HepG2 (cell line): ENCODE measurements around the gene PFKFB4. TPM values are rescaled to one million over a fixed set of nuclear protein-coding genes. Genes with fewer than 3 reads are reported as not detected.

Experiments
- ATAC-seq: fragments of 200-7000 bp; cut with Tn5 transposase; 3 replicates; pipeline ENCODE4 v1.9.1; 2020; ENCODE audit warnings: mild to moderate bottlenecking, moderate library complexity
- BruUV-seq: library from RNA; stranded (reverse); fragments of 400-500 nt; replicated peaks from 2 replicates; lab custom pipeline; 2021; lab: Mats Ljungman, UMichigan
- CTCF ChIA-PET: fragments of 300-600 bp; formaldehyde crosslinking; extraction: SDS; loops from one replicate; lab custom pipeline; 2021; ENCODE audit warnings: low total read pairs, inconsistent platforms, low intra/inter-chr PET ratio; lab: Yijun Ruan, JAX
- POLR2A ChIA-PET: fragments of 350-600 bp; sonication (Branson Sonifier 250); formaldehyde crosslinking; loops from one replicate; lab custom pipeline; 2020; ENCODE audit warnings: antibody characterized with exemption, inconsistent platforms; lab: Yijun Ruan, JAX
- DNase-seq: peaks from one replicate; pipeline ENCODE4 v3.0.0-alpha.2; 2015; ENCODE audit warnings: low spot score
- FAIRE-seq: peaks from 3 replicates; lab custom pipeline; 2011; peaks lifted over from hg19 to GRCh38; lab: Jason Lieb, UNC
- H2AFZ ChIP-seq: one replicate; pipeline ENCODE4 v1.6.1; 2011; ENCODE audit warnings: low read length, inconsistent platforms
- H3K27ac ChIP-seq: fragments of 300-600 bp; 3 replicates; pipeline ENCODE4 v1.8.0; 2011; ENCODE audit warnings: mixed run types, mild to moderate bottlenecking, mixed read lengths, low read length, inconsistent platforms; ENCODE audit not compliant: insufficient read depth; ENCODE audit errors: extremely low read length
- H3K27me3 ChIP-seq, 2 experiments: fragments of 200-600 bp in 1 of 2; 2 replicates in 1 of 2; 3 replicates in 1 of 2; pipeline versions ENCODE4 v1.6.0 to v1.8.0; 2011; ENCODE audit warnings: low read length in 2 of 2, mild to moderate bottlenecking in 2 of 2, moderate library complexity in 2 of 2, inconsistent platforms in 1 of 2; ENCODE audit not compliant: insufficient read depth in 2 of 2, control insufficient read depth in 1 of 2
- H3K36me3 ChIP-seq, 2 experiments: fragments of 200-600 bp in 1 of 2; replicated peaks in 1 of 2; 2 replicates in 1 of 2; 3 replicates in 1 of 2; pipeline versions ENCODE4 v1.5.1 to v1.8.0; 2011; ENCODE audit warnings: low read length in 2 of 2, inconsistent platforms in 1 of 2; ENCODE audit not compliant: insufficient read depth in 2 of 2, control insufficient read depth in 1 of 2
- H3K4me1 ChIP-seq: 2 replicates; pipeline ENCODE4 v1.5.1; 2012; ENCODE audit warnings: low read length, inconsistent platforms; ENCODE audit not compliant: insufficient read depth
- H3K4me2 ChIP-seq: 2 replicates; pipeline ENCODE4 v1.6.0; 2011; ENCODE audit warnings: low read depth, low read length, inconsistent platforms
- H3K4me3 ChIP-seq, 3 experiments: fragments of 200-600 bp in 1 of 3; sonication (generic), shearing (Covaris generic) in 1 of 3; replicated peaks in 1 of 3; 2 replicates each; pipeline ENCODE4 v1.5.1; 2011 to 2016; ENCODE audit warnings: low read length in 3 of 3, inconsistent platforms in 2 of 3, low read depth in 2 of 3, mild to moderate bottlenecking in 2 of 3, control low read depth in 1 of 3, mixed read lengths in 1 of 3; ENCODE audit not compliant: insufficient read depth in 1 of 3
- H3K79me2 ChIP-seq: one replicate; pipeline ENCODE4 v1.6.1; 2011; ENCODE audit warnings: low read length, inconsistent platforms; ENCODE audit not compliant: insufficient read depth
- H3K9ac ChIP-seq: 2 replicates; pipeline ENCODE4 v1.6.0; 2011; ENCODE audit warnings: mild to moderate bottlenecking, low read depth, low read length, inconsistent platforms; ENCODE audit not compliant: insufficient read depth
- H3K9me3 ChIP-seq: 2 replicates; pipeline ENCODE4 v1.5.1; 2012; ENCODE audit warnings: mild to moderate bottlenecking, low read length
- H4K20me1 ChIP-seq: 2 replicates; pipeline ENCODE4 v1.6.0; 2011; ENCODE audit warnings: inconsistent platforms, mild to moderate bottlenecking, low read length, moderate library complexity; ENCODE audit not compliant: insufficient read depth
- RFXAP ChIP-seq: sonication (generic); formaldehyde crosslinking; IDR thresholded peaks from 2 replicates; pipeline ENCODE4 v1.4.0; 2020; ENCODE audit warnings: missing genetic modification reagents, borderline replicate concordance
- WGBS: methylation state at CpG from one replicate; pipeline ENCODE4 v1.1.6; 2017; ENCODE audit warnings: low lambda C conversion rate; 5-methylcytosine and 5-hydroxymethylcytosine counted together
- in situ Hi-C: cut with HindIII; loops from 2 replicates; pipeline ENCODE4 v1.10.0; 2017; ENCODE audit warnings: low pct_unique_long_range_greater_than_20kb; ENCODE audit not compliant: extremely low pct_ligation_motif_present
- intact Hi-C: fragments of 100-400 bp; cut with micrococcal nuclease; formaldehyde crosslinking; loops from one replicate; pipeline ENCODE4 v1.10.0; 2022; ENCODE audit not compliant: unreplicated experiment
- polyA plus RNA-seq, 8 experiments: library from polyadenylated mRNA; depleted of rRNA in 3 of 8; stranded (reverse) in 7 of 8; unstranded in 1 of 8; fragments of >200 nt; fragmentation: Illumina TruSeq in 4 of 8; extraction: Trizol in 4 of 8; gene quantifications; 2 replicates each; pipeline versions ENCODE4 v1.2.1 to v1.2.3, GENCODE V29; 2011 to 2016; ENCODE audit warnings: low read depth in 4 of 8, missing spikeins in 1 of 8, mixed read lengths in 1 of 8; ENCODE audit not compliant: insufficient read depth in 1 of 8
- total RNA-seq, 5 experiments: library from RNA; depleted of rRNA; stranded (reverse); fragments of >200 nt; fragmentation: Illumina TruSeq; extraction: Trizol; gene quantifications; 2 replicates each; pipeline ENCODE4 v1.2.3, GENCODE V29; 2016; ENCODE audit warnings: low read depth in 1 of 5
- TF ChIP-seq, protein P1 (sequence below): sonication (generic); formaldehyde crosslinking; IDR thresholded peaks from 2 replicates; pipeline ENCODE4 v1.4.0; 2020; ENCODE audit warnings: missing genetic modification reagents
- TF ChIP-seq, protein P2 (sequence below): sonication (generic); formaldehyde crosslinking; conservative IDR thresholded peaks from 2 replicates; pipeline ENCODE4 v1.4.0; 2020; ENCODE audit warnings: missing genetic modification reagents

The PFKFB4 gene
- total and polyA plus RNA-seq, 2 of the 13 experiments (the other 11 are each of a cell fraction or from before 2014, with no cell fraction given) = 7.1 to 103 TPM

DNA sequence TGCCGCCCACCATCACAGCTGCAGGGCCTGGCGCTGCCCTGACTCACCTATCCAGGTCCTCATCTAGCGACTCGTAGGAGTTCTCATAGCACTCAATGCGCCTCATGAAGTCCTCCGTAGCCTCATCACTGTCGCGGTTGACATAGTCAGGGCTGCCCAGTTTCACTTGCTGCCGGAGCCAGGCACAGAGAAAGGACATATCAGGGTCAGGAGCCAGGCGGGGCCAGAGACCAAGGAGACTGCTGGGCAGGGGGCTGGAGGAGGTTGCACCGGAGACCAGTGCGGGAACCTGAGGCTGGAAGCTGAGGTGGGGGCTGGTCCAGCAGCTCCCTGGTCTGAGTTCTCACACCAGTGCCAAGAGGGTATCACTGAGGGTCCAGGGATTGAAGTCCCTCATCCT is 18.2 kb downstream of the PFKFB4 start (continued):
- TF ChIP-seq, protein P1, sequence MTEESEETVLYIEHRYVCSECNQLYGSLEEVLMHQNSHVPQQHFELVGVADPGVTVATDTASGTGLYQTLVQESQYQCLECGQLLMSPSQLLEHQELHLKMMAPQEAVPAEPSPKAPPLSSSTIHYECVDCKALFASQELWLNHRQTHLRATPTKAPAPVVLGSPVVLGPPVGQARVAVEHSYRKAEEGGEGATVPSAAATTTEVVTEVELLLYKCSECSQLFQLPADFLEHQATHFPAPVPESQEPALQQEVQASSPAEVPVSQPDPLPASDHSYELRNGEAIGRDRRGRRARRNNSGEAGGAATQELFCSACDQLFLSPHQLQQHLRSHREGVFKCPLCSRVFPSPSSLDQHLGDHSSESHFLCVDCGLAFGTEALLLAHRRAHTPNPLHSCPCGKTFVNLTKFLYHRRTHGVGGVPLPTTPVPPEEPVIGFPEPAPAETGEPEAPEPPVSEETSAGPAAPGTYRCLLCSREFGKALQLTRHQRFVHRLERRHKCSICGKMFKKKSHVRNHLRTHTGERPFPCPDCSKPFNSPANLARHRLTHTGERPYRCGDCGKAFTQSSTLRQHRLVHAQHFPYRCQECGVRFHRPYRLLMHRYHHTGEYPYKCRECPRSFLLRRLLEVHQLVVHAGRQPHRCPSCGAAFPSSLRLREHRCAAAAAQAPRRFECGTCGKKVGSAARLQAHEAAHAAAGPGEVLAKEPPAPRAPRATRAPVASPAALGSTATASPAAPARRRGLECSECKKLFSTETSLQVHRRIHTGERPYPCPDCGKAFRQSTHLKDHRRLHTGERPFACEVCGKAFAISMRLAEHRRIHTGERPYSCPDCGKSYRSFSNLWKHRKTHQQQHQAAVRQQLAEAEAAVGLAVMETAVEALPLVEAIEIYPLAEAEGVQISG (CRISPR knock-in tag) = no peak
- TF ChIP-seq, all 625 proteins: peak for 0

DNA sequence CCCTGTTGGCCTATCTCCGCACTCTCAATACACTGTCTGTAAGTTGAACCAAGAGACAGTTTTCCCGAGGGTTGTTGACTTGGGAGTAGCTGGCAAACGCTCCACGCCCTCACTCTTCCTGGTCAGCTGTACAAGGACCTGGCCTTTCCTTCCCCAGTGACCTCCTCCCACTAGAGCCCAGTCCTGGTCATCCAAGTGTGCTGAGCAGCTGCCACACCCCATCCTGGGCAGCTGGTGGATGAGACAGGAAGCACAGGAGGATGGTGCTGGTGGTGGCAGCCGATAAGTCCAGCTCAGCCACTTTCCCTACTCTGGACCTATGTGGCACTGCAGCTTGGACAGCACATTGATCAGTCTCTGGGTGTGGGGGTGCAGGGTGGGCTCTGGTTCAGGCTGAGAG is 19.8 kb downstream of the PFKFB4 start:
- Histone ChIP-seq H3K27me3 (no peaks in the 10 kb centered on the region), H2AFZ (no peak overlapping the region), H3K9ac (no peak overlapping the region), H3K4me3 (no peak overlapping the region), H3K4me2 (no peak overlapping the region), H3K36me3 (peaks cover 34 to 82% of the 10 kb centered on the region in 2 experiments), H3K27ac (no peak overlapping the region), H3K9me3 (no peaks in the 10 kb centered on the region), H3K4me1 (no peaks in the 10 kb centered on the region), H3K79me2 (no peaks in the 10 kb centered on the region), H4K20me1 (no peaks in the 10 kb centered on the region)
- 92% methylated on average over 4 of the region's 5 CpGs for WGBS
- intact Hi-C loops (no loop called here), in situ Hi-C loops (no loop called here)
- POLR2A ChIA-PET = no interaction called here
- CTCF ChIA-PET = no interaction called here
- DNase-seq (no peak), ATAC-seq (no peak; the same call in 2 of the 3 replicates), FAIRE-seq (no peak)
- no TSS peak for BruUV-seq
- TF ChIP-seq, protein P2, sequence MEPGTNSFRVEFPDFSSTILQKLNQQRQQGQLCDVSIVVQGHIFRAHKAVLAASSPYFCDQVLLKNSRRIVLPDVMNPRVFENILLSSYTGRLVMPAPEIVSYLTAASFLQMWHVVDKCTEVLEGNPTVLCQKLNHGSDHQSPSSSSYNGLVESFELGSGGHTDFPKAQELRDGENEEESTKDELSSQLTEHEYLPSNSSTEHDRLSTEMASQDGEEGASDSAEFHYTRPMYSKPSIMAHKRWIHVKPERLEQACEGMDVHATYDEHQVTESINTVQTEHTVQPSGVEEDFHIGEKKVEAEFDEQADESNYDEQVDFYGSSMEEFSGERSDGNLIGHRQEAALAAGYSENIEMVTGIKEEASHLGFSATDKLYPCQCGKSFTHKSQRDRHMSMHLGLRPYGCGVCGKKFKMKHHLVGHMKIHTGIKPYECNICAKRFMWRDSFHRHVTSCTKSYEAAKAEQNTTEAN (CRISPR knock-in tag) = no peak
- no peak for TF ChIP-seq RFXAP (CRISPR knock-in tag)
